CD4-positive, alpha-beta memory T cell (primary cell): Measurements from ENCODE around the gene TXNL4A. TPM values are rescaled to one million over a fixed set of nuclear protein-coding genes. Genes with fewer than 3 reads are reported as not detected.

Source experiments
- CTCF ChIA-PET: fragments of 350-600 bp; sonication (Branson Sonifier 250); formaldehyde crosslinking; loops from one replicate; lab custom pipeline; 2021; ENCODE audit warnings: inconsistent platforms; ENCODE audit not compliant: partially characterized antibody; lab: Charles Lee
- POLR2A ChIA-PET: fragments of 350-600 bp; sonication (Branson Sonifier 250); formaldehyde crosslinking; loops from one replicate; lab custom pipeline; 2021; ENCODE audit not compliant: partially characterized antibody; lab: Charles Lee
- DNase-seq, 5 donors: peaks; one replicate each; pipeline versions ENCODE4 v3.0.0 to v3.0.0-alpha.2; 2020 to 2022; ENCODE audit warnings: mixed read lengths in 1 of 5
- H3K27ac ChIP-seq: one replicate; pipeline ENCODE4 v1.7.0; 2013; ENCODE audit warnings: low read depth, low read length
- H3K27me3 ChIP-seq: 2 replicates; pipeline ENCODE4 v1.7.0; 2013; ENCODE audit warnings: mild to moderate bottlenecking, low read length, moderate library complexity; ENCODE audit not compliant: insufficient read depth
- H3K36me3 ChIP-seq: 2 replicates; pipeline ENCODE4 v1.7.0; 2013; ENCODE audit warnings: mild to moderate bottlenecking, low read length, moderate library complexity; ENCODE audit not compliant: insufficient read depth
- H3K4me1 ChIP-seq: 2 replicates; pipeline ENCODE4 v1.7.0; 2013; ENCODE audit warnings: mild to moderate bottlenecking, low read length, moderate library complexity; ENCODE audit not compliant: insufficient read depth
- H3K4me3 ChIP-seq, 2 donors: one replicate each; pipeline ENCODE4 v1.7.0; 2013; ENCODE audit warnings: low read length in 2 of 2, mild to moderate bottlenecking in 1 of 2
- H3K9me3 ChIP-seq, 2 donors: one replicate each; pipeline ENCODE4 v1.7.0; 2013; ENCODE audit warnings: low read length in 2 of 2, control low read depth in 1 of 2; ENCODE audit not compliant: control insufficient read depth in 1 of 2
- H3K27ac Mint-ChIP-seq, 7 donors: one replicate each; pipeline ENCODE4 v1.8.0; 2020 to 2021; ENCODE audit warnings: mixed read lengths in 7 of 7, mild to moderate bottlenecking in 6 of 7, inconsistent platforms in 3 of 7, moderate library complexity in 3 of 7
- H3K27me3 Mint-ChIP-seq, 2 donors: one replicate each; pipeline ENCODE4 v1.8.0; 2020 to 2021; ENCODE audit warnings: mixed read lengths in 2 of 2
- H3K36me3 Mint-ChIP-seq, 2 donors: one replicate each; pipeline ENCODE4 v1.8.0; 2020 to 2021; ENCODE audit warnings: mixed read lengths in 2 of 2, inconsistent platforms in 1 of 2, mild to moderate bottlenecking in 1 of 2
- H3K4me1 Mint-ChIP-seq, 4 donors: one replicate each; pipeline ENCODE4 v1.8.0; 2020 to 2021; ENCODE audit warnings: mixed read lengths in 4 of 4, mild to moderate bottlenecking in 1 of 4
- H3K4me3 Mint-ChIP-seq, 8 donors: one replicate each; pipeline ENCODE4 v1.8.0; 2020 to 2021; ENCODE audit warnings: mixed read lengths in 8 of 8, mild to moderate bottlenecking in 7 of 8, moderate library complexity in 6 of 8, inconsistent platforms in 3 of 8
- H3K9me3 Mint-ChIP-seq, 8 donors: one replicate each; pipeline ENCODE4 v1.8.0; 2020 to 2021; ENCODE audit warnings: mixed read lengths in 8 of 8, mild to moderate bottlenecking in 5 of 8, inconsistent platforms in 3 of 8, moderate library complexity in 1 of 8
- intact Hi-C: fragments of 100-400 bp; cut with micrococcal nuclease; formaldehyde crosslinking; loops from one replicate; pipeline ENCODE4 v1.15.1; 2023
- polyA plus RNA-seq, 2 donors: library from polyadenylated mRNA; unstranded; fragments of 300-500 nt; fragmentation: Illumina TruSeq; gene quantifications; one replicate each; pipeline ENCODE4 v1.2.3, GENCODE V29; 2021
- total RNA-seq, 2 experiments: library from RNA; stranded (reverse); gene quantifications; one replicate each; pipeline ENCODE4 v1.2.3, GENCODE V29; 2021

TXNL4A gene
- total and polyA plus RNA-seq, 4 experiments from 2014 or later = 72.6 to 224 (median 145) TPM

- ChIA-PET POLR2A (no interaction called here), CTCF (no interaction called here)
- Mint-ChIP-seq H3K36me3 (peaks cover 38 to 40% of the 10 kb centered on the region in 2 donors), H3K27me3 (no peaks in the 10 kb centered on the region), H3K27ac (peak overlapping the region in 2 of 7 donors; percentile 48 to 50), H3K9me3 (peaks cover 0 to 2% (median 0%) of the 10 kb centered on the region in 8 donors), H3K4me1 (peaks cover 0 to 3% (median 0%) of the 10 kb centered on the region in 4 donors), H3K4me3 (no peak overlapping the region)
- Histone ChIP-seq H3K27ac (no peak overlapping the region), H3K4me3 (no peak overlapping the region), H3K27me3 (no peaks in the 10 kb centered on the region), H3K4me1 (no peaks in the 10 kb centered on the region), H3K36me3 (peaks cover 6% of the 10 kb centered on the region), H3K9me3 (no peaks in the 10 kb centered on the region)
- DNase-seq = no peak
- intact Hi-C loops = no loop called here
Observed at GRCh38 chr18:79921984-79922965, 66.1 kb downstream of the TXNL4A start.

Other genes starting within 250 kb of the TXNL4A start
- not detected for gene KCNG2, start 190.6 kb downstream of the TXNL4A start, total RNA-seq
- gene KCNG2, start 190.6 kb downstream of the TXNL4A start, polyA plus RNA-seq = not detected
- gene SLC66A2, start 36.9 kb downstream of the TXNL4A start, total RNA-seq = 10 to 100 TPM; 26.0 to 26.4 TPM
- gene SLC66A2, start 36.9 kb downstream of the TXNL4A start, polyA plus RNA-seq = 10 to 100 TPM; 15.7 to 21.3 TPM
- 10 to 100 TPM; 30.7 to 34.8 TPM for gene HSBP1L1, start 23.9 kb downstream of the TXNL4A start, total RNA-seq
- 10 to 100 TPM; 12.7 to 18.2 TPM for gene HSBP1L1, start 23.9 kb downstream of the TXNL4A start, polyA plus RNA-seq
- 10 to 100 TPM; 14.5 to 14.9 TPM for gene RBFA, start 45.9 kb upstream of the TXNL4A start, total RNA-seq
- gene RBFA, start 45.9 kb upstream of the TXNL4A start, polyA plus RNA-seq = 1 to 10 TPM; 8.8 to 9.4 TPM
- 10 to 100 TPM; 20.2 to 20.9 TPM for gene ADNP2, start 120.7 kb upstream of the TXNL4A start, total RNA-seq
- gene ADNP2, start 120.7 kb upstream of the TXNL4A start, polyA plus RNA-seq = 1 to 10 TPM; 7.1 to 9.2 TPM